Natural killer cell (primary cell): Measurements from ENCODE around the gene HPSE2. TPM values are rescaled to one million over a fixed set of nuclear protein-coding genes. Genes with fewer than 3 reads are reported as not detected.

ENCODE experiments used
- ATAC-seq, 3 donors: fragments of 150-1000 bp in 2 of 3; fragments of 200-7000 bp in 1 of 3; cut with Tn5 transposase; 1 replicate in 1 of 3; 2 replicates in 2 of 3; pipeline ENCODE4 v1.10.0; 2021; ENCODE audit warnings: mild to moderate bottlenecking in 2 of 3, moderate library complexity in 2 of 3
- DNase-seq, 2 donors: peaks; one replicate each; pipeline versions ENCODE4 v3.0.0 to v3.0.0-alpha.2; 2013 to 2021; ENCODE audit warnings: mixed read lengths in 1 of 2
- H3K27ac ChIP-seq: one replicate; pipeline ENCODE4 v1.5.1; 2013; ENCODE audit warnings: mild to moderate bottlenecking, low read length
- H3K27me3 ChIP-seq: one replicate; pipeline ENCODE4 v1.6.1; 2013; ENCODE audit warnings: low read length; ENCODE audit not compliant: control insufficient read depth, insufficient read depth
- H3K36me3 ChIP-seq: one replicate; pipeline ENCODE4 v1.6.1; 2013; ENCODE audit warnings: low read length; ENCODE audit not compliant: control insufficient read depth, insufficient read depth
- H3K4me1 ChIP-seq: one replicate; pipeline ENCODE4 v1.6.1; 2013; ENCODE audit warnings: low read length; ENCODE audit not compliant: control insufficient read depth, insufficient read depth
- H3K4me3 ChIP-seq: one replicate; pipeline ENCODE4 v1.5.1; 2013; ENCODE audit warnings: low read length
- H3K9me3 ChIP-seq: one replicate; pipeline ENCODE4 v1.6.1; 2013; ENCODE audit warnings: low read length; ENCODE audit not compliant: control insufficient read depth, insufficient read depth
- H3K27ac Mint-ChIP-seq, 2 donors: one replicate each; pipeline ENCODE4 v1.8.0; 2022; ENCODE audit warnings: mild to moderate bottlenecking in 2 of 2, mixed read lengths in 2 of 2, moderate library complexity in 1 of 2
- H3K27me3 Mint-ChIP-seq, 2 donors: one replicate each; pipeline ENCODE4 v1.8.0; 2022; ENCODE audit warnings: low read depth in 2 of 2, mixed read lengths in 2 of 2
- H3K36me3 Mint-ChIP-seq: one replicate; pipeline ENCODE4 v1.8.0; 2022; ENCODE audit warnings: mixed read lengths
- H3K4me1 Mint-ChIP-seq, 2 donors: one replicate each; pipeline ENCODE4 v1.8.0; 2022; ENCODE audit warnings: mixed read lengths in 2 of 2
- H3K4me3 Mint-ChIP-seq: one replicate; pipeline ENCODE4 v1.8.0; 2022; ENCODE audit warnings: mild to moderate bottlenecking, moderate library complexity, mixed read lengths
- H3K9me3 Mint-ChIP-seq, 2 donors: one replicate each; pipeline ENCODE4 v1.8.0; 2022; ENCODE audit warnings: mixed read lengths in 2 of 2
- CTCF ChIP-seq: fragments of 200-600 bp; IDR thresholded peaks from one replicate; pipeline ENCODE4 v1.8.0; 2022; ENCODE audit warnings: antibody characterized with exemption
- WGBS: methylation state at CpG from one replicate; pipeline ENCODE4 v1.1.7; 2013; ENCODE audit warnings: missing lambda C conversion rate; ENCODE audit not compliant: insufficient coverage; 5-methylcytosine and 5-hydroxymethylcytosine counted together
- intact Hi-C: fragments of 100-400 bp; cut with micrococcal nuclease; formaldehyde crosslinking; loops from one replicate; pipeline ENCODE4 v1.14.2; 2022
- total RNA-seq, 4 donors: library from RNA; stranded (reverse); fragments of 120-200 nt in 1 of 4; gene quantifications; one replicate each; pipeline versions ENCODE4 v1.2.3 to v1.2.4, GENCODE V29; 2013 to 2022

Gene HPSE2
- total RNA-seq, 3 donors from 2014 or later (not counting 1 experiment from before 2014, with no cell fraction given): not detected

GRCh38 chr10:98539578-98539977 lies 696.1 kb downstream of the HPSE2 start:
- intact Hi-C loops: no loop called here
- no peaks in the 10 kb centered on the region for H3K9me3 Mint-ChIP-seq
- no peak overlapping the region for H3K27ac Mint-ChIP-seq
- H3K27me3 Mint-ChIP-seq: peaks cover 11 to 14% of the 10 kb centered on the region in 2 donors
- ATAC-seq (no peak), DNase-seq (no peak)
- Histone ChIP-seq H3K36me3 (no peaks in the 10 kb centered on the region), H3K4me1 (no peaks in the 10 kb centered on the region), H3K4me3 (no peak overlapping the region), H3K27ac (no peak overlapping the region), H3K9me3 (no peaks in the 10 kb centered on the region), H3K27me3 (peaks cover 2% of the 10 kb centered on the region)
- no peaks in the 10 kb centered on the region for H3K36me3 Mint-ChIP-seq
- WGBS: 40% methylated on average over 1 of the region's 1 CpG
- H3K4me1 Mint-ChIP-seq: no peaks in the 10 kb centered on the region
- no peak for TF ChIP-seq CTCF
- no peak overlapping the region for H3K4me3 Mint-ChIP-seq

- Mint-ChIP-seq H3K27ac (no peak overlapping the region), H3K27me3 (peaks cover 11 to 14% of the 10 kb centered on the region in 2 donors), H3K4me3 (no peak overlapping the region), H3K36me3 (no peaks in the 10 kb centered on the region), H3K4me1 (no peaks in the 10 kb centered on the region), H3K9me3 (no peaks in the 10 kb centered on the region)
- DNase-seq (no peak), ATAC-seq (no peak)
- Histone ChIP-seq H3K27ac (no peak overlapping the region), H3K4me3 (no peak overlapping the region), H3K27me3 (peaks cover 2% of the 10 kb centered on the region), H3K4me1 (no peaks in the 10 kb centered on the region), H3K36me3 (no peaks in the 10 kb centered on the region), H3K9me3 (no peaks in the 10 kb centered on the region)
- no peak for TF ChIP-seq CTCF
- intact Hi-C loops: no loop called here
Observed at GRCh38 chr10:98538472-98538871, 697.2 kb downstream of the HPSE2 start.

- intact Hi-C loops: no loop called here
- no peaks in the 10 kb centered on the region for H3K4me1 ChIP-seq
- no peak overlapping the region for H3K27ac ChIP-seq
- Mint-ChIP-seq H3K36me3 (no peaks in the 10 kb centered on the region), H3K9me3 (no peaks in the 10 kb centered on the region), H3K27me3 (peaks cover 11 to 14% of the 10 kb centered on the region in 2 donors), H3K27ac (no peak overlapping the region), H3K4me1 (no peaks in the 10 kb centered on the region), H3K4me3 (no peak overlapping the region)
- no peak for ATAC-seq
- no peak for DNase-seq
- H3K9me3 ChIP-seq: no peaks in the 10 kb centered on the region
- WGBS: 83% methylated on average over 3 of the region's 3 CpGs
- TF ChIP-seq CTCF: no peak
- no peak overlapping the region for H3K4me3 ChIP-seq
- H3K27me3 ChIP-seq: peaks cover 2% of the 10 kb centered on the region
- H3K36me3 ChIP-seq: no peaks in the 10 kb centered on the region
Observed at GRCh38 chr10:98536551-98536950, 699.1 kb downstream of the HPSE2 start.

- no peak overlapping the region for H3K4me3 Mint-ChIP-seq
- no peaks in the 10 kb centered on the region for H3K4me1 ChIP-seq
- intact Hi-C loops: no loop called here
- no peaks in the 10 kb centered on the region for H3K36me3 ChIP-seq
- H3K4me1 Mint-ChIP-seq: no peaks in the 10 kb centered on the region
- H3K27me3 ChIP-seq: no peaks in the 10 kb centered on the region
- no peaks in the 10 kb centered on the region for H3K9me3 Mint-ChIP-seq
- H3K27ac ChIP-seq: no peak overlapping the region
- H3K4me3 ChIP-seq: no peak overlapping the region
- no peak for ATAC-seq
- peaks cover 7 to 14% of the 10 kb centered on the region in 2 donors for H3K27me3 Mint-ChIP-seq
- no peak for DNase-seq
- no peak overlapping the region for H3K27ac Mint-ChIP-seq
- no peaks in the 10 kb centered on the region for H3K36me3 Mint-ChIP-seq
- 97% methylated on average over 3 of the region's 3 CpGs for whole genome bisulfite sequencing
- TF ChIP-seq CTCF: no peak
- no peaks in the 10 kb centered on the region for H3K9me3 ChIP-seq
Observed at GRCh38 chr10:98533746-98534445, 701.8 kb downstream of the HPSE2 start.
